ENCODE measurements around the gene PTH2. TPM values are rescaled to one million over a fixed set of nuclear protein-coding genes. Genes with fewer than 3 reads are reported as not detected.

Gene PTH2
- total and polyA plus RNA-seq, 10 of the 15 experiments (the other 5 are each of a cell fraction or from before 2014, with no cell fraction given) = not detected

DNA sequence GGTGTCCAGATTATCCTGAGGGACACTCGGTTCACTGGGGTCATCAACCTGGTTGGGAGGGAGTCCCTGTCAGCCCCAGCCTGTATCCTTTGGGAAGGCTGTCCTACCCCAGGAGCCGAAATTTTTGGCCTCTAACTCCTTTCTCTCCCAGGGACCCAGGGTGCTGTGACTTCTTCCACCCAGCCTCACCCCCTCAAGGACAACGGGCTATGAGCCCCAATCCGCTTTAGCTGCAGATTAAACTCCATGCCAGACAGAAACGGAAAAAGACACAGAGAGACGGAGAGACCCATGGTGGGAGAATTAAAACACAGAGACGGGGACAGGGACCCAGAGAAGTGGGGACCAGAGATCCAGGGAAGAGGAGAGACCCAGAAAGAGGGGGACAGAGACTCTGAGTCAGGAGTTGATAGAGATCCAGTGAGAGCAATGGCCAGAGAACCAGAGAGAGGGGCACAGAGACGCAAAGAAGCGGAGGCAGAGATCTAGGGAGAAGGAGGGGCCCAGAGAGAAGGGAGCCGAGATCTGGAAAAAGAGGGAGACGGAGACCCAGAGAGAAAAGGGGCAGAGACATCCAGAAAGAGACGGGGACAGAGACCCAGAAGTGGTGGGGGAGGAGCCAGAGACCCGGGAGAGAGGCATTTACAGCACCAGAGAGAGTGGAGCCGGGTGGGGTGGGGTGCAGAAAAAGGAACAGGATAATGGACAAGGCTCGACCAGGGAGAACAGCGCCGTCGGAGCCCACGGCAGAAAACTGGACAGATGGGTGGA, 17.4 kb upstream of the PTH2 start:
- H2AFZ ChIP-seq (ENCODE audit: control insufficient read depth, low read depth, low read length) = no peak overlapping the region
- ATAC-seq (no peak), FAIRE-seq (no peak), DNase-seq (ENCODE audit: low read depth, low spot score) (no peak)
- ChIA-PET RAD21 (ENCODE audit: unreplicated experiment) (no interaction called here), SMC1A (ENCODE audit: uncharacterized antibody, unreplicated experiment) (interaction anchor here (1.3 to 1.6 kb wide), 3 partner anchors 21 to 49 kb away, joined by 3 to 5 read pairs (median 3); no protein-coding TSS in a partner anchor), POLR2A (no interaction called here), CTCF (interaction anchor here (1.0 to 1.3 kb wide), 3 partner anchors 11 to 49 kb away, joined by 4 to 5 read pairs (median 4); partner anchors contain the start of gene PIH1D1)
- in situ Hi-C loops (cut with MboI) = no loop called here
- no TSS peak for BruUV-seq (replicated peaks)
- H3K9me3 ChIP-seq (replicated peaks; ENCODE audit: control insufficient read depth, insufficient read depth, low read length) = no peaks in the 10 kb centered on the region
- no peaks in the 10 kb centered on the region for H3K4me1 ChIP-seq (ENCODE audit: control insufficient read depth, insufficient read depth, low read length)
- 29% methylated on average over 19 of the region's 19 CpGs for WGBS (ENCODE audit: insufficient coverage, insufficient replicate concordance, low lambda C conversion rate, missing lambda C conversion rate)
- H3K9ac ChIP-seq (ENCODE audit: control insufficient read depth, insufficient read depth, low read length) = no peak overlapping the region
- no peak for TF ChIP-seq RUNX3 (IDR thresholded peaks at IDR 0.05; ENCODE audit: low read length)
- TF ChIP-seq NFIC (IDR thresholded peaks at IDR 0.05; ENCODE audit: low read depth, low read length) = no peak
- no peak for TF ChIP-seq EGR1 (IDR thresholded peaks at IDR 0.05; ENCODE audit: borderline replicate concordance in 1 of 2, low read depth in 2 of 2, low read length in 2 of 2)
- no peak for TF ChIP-seq HDAC6 (IDR thresholded peaks at IDR 0.05; ENCODE audit: unreplicated experiment)
- no peak for TF ChIP-seq STAT1 (conservative IDR thresholded peaks at IDR 0.05)
- TF ChIP-seq CBX5 (IDR thresholded peaks at IDR 0.05; ENCODE audit: low read depth) = no peak
- no peak for TF ChIP-seq GATAD2B (conservative IDR thresholded peaks at IDR 0.05; ENCODE audit: low read depth)
- no peak for TF ChIP-seq SUZ12 (IDR thresholded peaks at IDR 0.05; ENCODE audit: unreplicated experiment)
- no peak for TF ChIP-seq SIX5 (IDR thresholded peaks at IDR 0.05; ENCODE audit: low read depth, low read length, severe bottlenecking)
- no peak for TF ChIP-seq SIN3A (IDR thresholded peaks at IDR 0.05; ENCODE audit: low read depth, low read length)
- TF ChIP-seq SP1 (IDR thresholded peaks at IDR 0.05; ENCODE audit: low read depth, low read length) = no peak
- intact Hi-C loops (cut with micrococcal nuclease; ENCODE audit: unreplicated experiment) = no loop called here
- no peak overlapping the region for H3K27ac ChIP-seq (ENCODE audit: control insufficient read depth, insufficient read depth)
- H3K36me3 ChIP-seq (ENCODE audit: control insufficient read depth in 2 of 2, insufficient read depth in 2 of 2, low read length in 1 of 2) = no peaks in the 10 kb centered on the region
- H3K27me3 ChIP-seq (replicated peaks in 1 of 2; ENCODE audit: control insufficient read depth in 2 of 2, insufficient read depth in 2 of 2, low read length in 1 of 2) = peaks cover 12 to 31% of the 10 kb centered on the region in 2 experiments
- no peak overlapping the region for H3K4me2 ChIP-seq (ENCODE audit: control insufficient read depth, insufficient read depth)
- no peaks in the 10 kb centered on the region for H4K20me1 ChIP-seq (ENCODE audit: control insufficient read depth, insufficient read depth)
- H3K79me2 ChIP-seq (ENCODE audit: control insufficient read depth, insufficient read depth, low read length) = no peaks in the 10 kb centered on the region
- no peak overlapping the region for H3K4me3 ChIP-seq

Data from GM12878 (cell line).